NCI-H2081 (cell line): Measurements from ENCODE around the gene GET3.
"Not testable (repeated sequence)": the region's sequence is repeated elsewhere in the genome, so short reads cannot be mapped to it uniquely, and the experiment has no call there.

Source experiments
- DNase-seq, 2 experiments: peaks; one replicate each; lab custom pipeline; 2025; lab: John Stamatoyannopoulos, UW

The GET3 gene

GRCh38 chr19:12736995-12737834, at the start of gene GET3:
TSS of gene GET3 (plus strand) at chr19:12737497. CDS start at chr19:12737506, 9 bp downstream.
- peak; percentile 99 to 100 for DNase-seq

- no peak for DNase-seq
Measured at GRCh38 chr19:12689012-12689411, 48.3 kb upstream of the GET3 start.

GRCh38 chr19:12689581-12690216, 47.6 kb upstream of the GET3 start:
- DNase-seq: no peak

- no peak for DNase-seq
Measured at GRCh38 chr19:12692960-12693359, 44.3 kb upstream of the GET3 start.

- DNase-seq: no peak
Measured at GRCh38 chr19:12694641-12695040, 42.7 kb upstream of the GET3 start.

- DNase-seq: no peak
Measured at GRCh38 chr19:12695096-12695495, 42.2 kb upstream of the GET3 start.

GRCh38 chr19:12695514-12695913, 41.8 kb upstream of the GET3 start:
- DNase-seq: no peak

GRCh38 chr19:12695997-12696365, 41.3 kb upstream of the GET3 start:
- no peak for DNase-seq

- peak; percentile 90 to 95 for DNase-seq
Measured at GRCh38 chr19:12696366-12697335, 40.6 kb upstream of the GET3 start, which contains the start of gene FBXW9. TSS of gene FBXW9 (minus strand) at chr19:12696631. CDS start at chr19:12696581, 50 bp downstream.

- not testable (repeated sequence) for DNase-seq
Measured at GRCh38 chr19:12697425-12697824, 39.9 kb upstream of the GET3 start.

GRCh38 chr19:12698138-12698537, 39.2 kb upstream of the GET3 start:
- no peak for DNase-seq

- no peak for DNase-seq
Measured at GRCh38 chr19:12701596-12702282, 35.6 kb upstream of the GET3 start.

- peak in 1 of 2 experiments; percentile 37 for DNase-seq
Measured at GRCh38 chr19:12703046-12703445, 34.3 kb upstream of the GET3 start.

- DNase-seq: no peak
Measured at GRCh38 chr19:12705169-12705568, 32.1 kb upstream of the GET3 start.

- DNase-seq: no peak
Measured at GRCh38 chr19:12705654-12706331, 31.5 kb upstream of the GET3 start.

- DNase-seq: no peak
Measured at GRCh38 chr19:12706332-12706718, 31.0 kb upstream of the GET3 start.

- no peak for DNase-seq
Measured at GRCh38 chr19:12708641-12709040, 28.7 kb upstream of the GET3 start.

- DNase-seq: no peak
Measured at GRCh38 chr19:12711187-12711586, 26.1 kb upstream of the GET3 start.

- DNase-seq: not testable (repeated sequence)
Measured at GRCh38 chr19:12712077-12712476, 25.2 kb upstream of the GET3 start.

- DNase-seq: not testable (repeated sequence)
Measured at GRCh38 chr19:12713304-12713703, 24.0 kb upstream of the GET3 start.

GRCh38 chr19:12715102-12715501, 22.2 kb upstream of the GET3 start:
- DNase-seq: no peak
